Stimulated activated naive CD8-positive, alpha-beta T cell treated with anti-CD3 and anti-CD28 coated beads, Interleukin-15, Interleukin-2, amounts not matched to agents 100 U/mL and 50 U/mL, for 24 hours (primary cell): ENCODE results near the gene MRM2.
"Not testable (repeated sequence)": the region's sequence is repeated elsewhere in the genome, so short reads cannot be mapped to it uniquely, and the experiment has no call there.

Source experiments
- ATAC-seq: fragments of 150-1000 bp; cut with Tn5 transposase; one replicate; pipeline ENCODE4 v1.10.0; 2021
- DNase-seq: peaks from one replicate; pipeline ENCODE4 v3.0.0; 2021

MRM2 gene

GRCh38 chr7:2241580-2242540 is at the start of gene MRM2, which contains the start of gene NUDT1:
Gene MRM2 (minus strand): TSS chr7:2242205. CDS start chr7:2242169, 36 bp downstream.
Gene NUDT1 (plus strand): TSS chr7:2242226. CDS start chr7:2244575, 2,349 bp downstream.
- ATAC-seq, result peak; percentile 75
- DNase-seq, result peak; percentile 90

- DNase-seq (no peak), ATAC-seq (no peak)
Observed at GRCh38 chr7:2290877-2291276, 48.9 kb upstream of the MRM2 start.

GRCh38 chr7:2289621-2290020 is 47.6 kb upstream of the MRM2 start:
- ATAC-seq (no peak), DNase-seq (no peak)

- DNase-seq, result no peak
- ATAC-seq, result no peak
Observed at GRCh38 chr7:2289111-2289586, 47.1 kb upstream of the MRM2 start.

GRCh38 chr7:2288503-2288902 is 46.5 kb upstream of the MRM2 start:
- no peak for DNase-seq
- peak; percentile 61 for ATAC-seq

GRCh38 chr7:2287745-2288144 is 45.7 kb upstream of the MRM2 start:
- ATAC-seq (no peak), DNase-seq (no peak)

GRCh38 chr7:2283074-2283473 is 41.1 kb upstream of the MRM2 start:
- no peak for ATAC-seq
- DNase-seq, result no peak

GRCh38 chr7:2282185-2282751 is 40.3 kb upstream of the MRM2 start:
- ATAC-seq, result no peak
- no peak for DNase-seq

- no peak for DNase-seq
- ATAC-seq, result no peak
Observed at GRCh38 chr7:2281541-2281940, 39.5 kb upstream of the MRM2 start.

- ATAC-seq (no peak), DNase-seq (no peak)
Observed at GRCh38 chr7:2280424-2280823, 38.4 kb upstream of the MRM2 start.

- ATAC-seq, result no peak
- no peak for DNase-seq
Observed at GRCh38 chr7:2279896-2280295, 37.9 kb upstream of the MRM2 start.

- no peak for ATAC-seq
Observed at GRCh38 chr7:2278026-2278425, 36.0 kb upstream of the MRM2 start.

GRCh38 chr7:2276107-2276506 is 34.1 kb upstream of the MRM2 start:
- no peak for DNase-seq
- ATAC-seq, result no peak

More at GRCh38 chr7:2278026-2278425, 36.0 kb upstream of the MRM2 start:
- DNase-seq, result no peak

- DNase-seq (no peak), ATAC-seq (no peak)
Observed at GRCh38 chr7:2275101-2275500, 33.1 kb upstream of the MRM2 start.

GRCh38 chr7:2274666-2275065 is 32.7 kb upstream of the MRM2 start:
- peak; percentile 31 for ATAC-seq
- no peak for DNase-seq

- DNase-seq (no peak), ATAC-seq (no peak)
Observed at GRCh38 chr7:2273866-2274265, 31.9 kb upstream of the MRM2 start.

- ATAC-seq (no peak), DNase-seq (no peak)
Observed at GRCh38 chr7:2272031-2272430, 30.0 kb upstream of the MRM2 start.

GRCh38 chr7:2271273-2272026 is 29.4 kb upstream of the MRM2 start:
- DNase-seq (no peak), ATAC-seq (no peak)

GRCh38 chr7:2270495-2270894 is 28.5 kb upstream of the MRM2 start:
- no peak for ATAC-seq
- no peak for DNase-seq

GRCh38 chr7:2269991-2270460 is 28.0 kb upstream of the MRM2 start:
- DNase-seq (no peak), ATAC-seq (no peak)

- not testable (repeated sequence) for ATAC-seq, DNase-seq
Observed at GRCh38 chr7:2269089-2269990, 27.3 kb upstream of the MRM2 start.
